Right lobe of liver (tissue), 4 donors: ENCODE data around the gene POTEJ.
"Not testable (repeated sequence)": the region's sequence is repeated elsewhere in the genome, so short reads cannot be mapped to it uniquely, and the experiment has no call there.

Source experiments
- CTCF ChIP-seq, 4 donors: fragments of 200-600 bp in 3 of 4; fragments of 450-650 bp in 1 of 4; IDR thresholded peaks; one replicate each; pipeline versions ENCODE4 v1.5.1 to v1.8.0; 2016 to 2022; ENCODE audit warnings: antibody characterized with exemption in 4 of 4, mild to moderate bottlenecking in 2 of 4
- POLR2A ChIP-seq: fragments of 450-650 bp; IDR thresholded peaks from one replicate; pipeline ENCODE4 v1.6.1; 2017; ENCODE audit warnings: antibody characterized with exemption, mild to moderate bottlenecking
- donor health status: DM: no; HTN: no; CAD: no.
- donor health status: DM: no; HTN: no; CAD: no.
- donor health status: DM: no; HTN: yes; CAD: no.

DNA sequence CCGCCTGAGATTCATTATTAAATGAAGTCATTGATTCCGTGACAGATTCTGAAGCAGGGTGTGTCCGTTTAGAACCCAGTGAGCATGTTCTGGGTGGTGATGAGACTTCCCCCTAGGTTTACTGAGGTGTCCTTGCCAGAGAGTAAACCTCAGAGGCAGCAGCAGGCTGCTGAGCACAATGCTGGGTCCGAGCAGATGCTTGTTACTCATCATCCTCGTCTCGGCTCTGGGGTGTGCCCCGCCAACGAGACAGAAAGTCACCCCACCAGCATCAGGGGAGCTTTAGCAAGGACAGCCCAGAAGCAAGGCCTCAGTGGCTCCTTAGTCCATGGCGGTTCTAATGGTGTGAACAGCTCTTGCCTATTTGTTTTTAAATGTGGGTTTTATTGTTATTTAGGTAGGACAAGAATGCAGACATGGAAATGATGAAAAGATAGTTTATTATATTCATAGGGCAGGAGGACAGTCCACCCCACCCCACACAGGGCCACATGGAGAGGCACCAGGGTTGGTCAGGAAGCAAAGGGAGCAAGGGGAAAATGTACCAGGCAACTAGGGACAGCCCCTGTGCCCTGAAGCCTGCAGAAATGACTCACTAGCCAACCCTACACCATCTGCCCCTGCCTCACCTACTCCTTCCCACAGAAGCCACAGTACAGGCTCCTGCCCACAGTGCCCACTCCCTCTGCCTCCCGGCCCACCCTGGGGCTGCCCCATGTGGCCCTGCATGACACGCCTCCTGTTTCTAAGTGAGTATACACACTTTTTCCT lies 22.4 kb upstream of the POTEJ start:
- not testable (repeated sequence) for TF ChIP-seq CTCF (IDR thresholded peaks at IDR 0.05); POLR2A
